Mesenchymal stem cell (in vitro differentiated cells and primary cell): Measurements from ENCODE around the gene SERINC2.
A peak's percentile ranks its signal among the peaks of the same experiment; 100 is the strongest.
"Not testable (repeated sequence)": the region's sequence is repeated elsewhere in the genome, so short reads cannot be mapped to it uniquely, and the experiment has no call there.

Source experiments
- DNase-seq: peaks from one replicate; pipeline ENCODE4 v3.0.0-alpha.2; 2013
- H2AFZ ChIP-seq: one replicate; pipeline ENCODE4 v1.6.1; 2013; ENCODE audit warnings: low read depth, mild to moderate bottlenecking, control low read depth, inconsistent platforms, low read length, moderate library complexity
- H2AK5ac ChIP-seq: 2 replicates; pipeline ENCODE4 v1.6.1; 2013; ENCODE audit warnings: low read length, moderate library complexity, mild to moderate bottlenecking, inconsistent platforms; ENCODE audit not compliant: severe bottlenecking
- H2BK120ac ChIP-seq: one replicate; pipeline ENCODE4 v1.6.1; 2013; ENCODE audit warnings: low read depth, mild to moderate bottlenecking, inconsistent platforms, low read length, moderate library complexity
- H2BK12ac ChIP-seq, 2 experiments: one replicate each; pipeline ENCODE4 v1.6.1; 2013; ENCODE audit warnings: inconsistent platforms in 2 of 2, low read length in 2 of 2, mild to moderate bottlenecking in 2 of 2, moderate library complexity in 2 of 2, control low read depth in 1 of 2
- H2BK15ac ChIP-seq: one replicate; pipeline ENCODE4 v1.6.1; 2013; ENCODE audit warnings: mild to moderate bottlenecking, low read depth, inconsistent platforms; ENCODE audit not compliant: poor library complexity, severe bottlenecking
- H2BK5ac ChIP-seq: 2 replicates; pipeline ENCODE4 v1.6.1; 2013; ENCODE audit warnings: low read depth, mild to moderate bottlenecking, low read length, control low read depth, inconsistent platforms; ENCODE audit not compliant: poor library complexity, severe bottlenecking
- H3K14ac ChIP-seq, 2 experiments: one replicate each; pipeline ENCODE4 v1.6.1; 2013; ENCODE audit warnings: inconsistent platforms in 2 of 2, low read length in 2 of 2, control low read depth in 1 of 2, mild to moderate bottlenecking in 1 of 2, moderate library complexity in 1 of 2
- H3K18ac ChIP-seq, 2 experiments: one replicate each; pipeline ENCODE4 v1.6.1; 2013; ENCODE audit warnings: inconsistent platforms in 2 of 2, low read length in 2 of 2, control low read depth in 1 of 2, low read depth in 1 of 2, mild to moderate bottlenecking in 1 of 2
- H3K23ac ChIP-seq, 2 experiments: one replicate each; pipeline ENCODE4 v1.6.1; 2013; ENCODE audit warnings: inconsistent platforms in 2 of 2, low read length in 2 of 2, mild to moderate bottlenecking in 2 of 2, moderate library complexity in 2 of 2, control low read depth in 1 of 2
- H3K27ac ChIP-seq: 2 replicates; pipeline ENCODE4 v1.5.1; 2013; ENCODE audit warnings: mild to moderate bottlenecking, moderate library complexity, low read length, control low read depth, inconsistent platforms; ENCODE audit not compliant: poor library complexity, severe bottlenecking
- H3K27me3 ChIP-seq, 2 experiments: 2 replicates each; pipeline versions ENCODE4 v1.6.1 to v1.7.0; 2013; ENCODE audit warnings: low read length in 2 of 2, mild to moderate bottlenecking in 2 of 2, moderate library complexity in 2 of 2, control low read depth in 1 of 2, inconsistent platforms in 1 of 2; ENCODE audit not compliant: control insufficient read depth in 1 of 2, insufficient read depth in 1 of 2
- H3K36me3 ChIP-seq, 2 experiments: 2 replicates each; pipeline versions ENCODE4 v1.6.1 to v1.7.0; 2013; ENCODE audit warnings: low read length in 2 of 2, control low read depth in 1 of 2, inconsistent platforms in 1 of 2, low read depth in 1 of 2, mild to moderate bottlenecking in 1 of 2; ENCODE audit not compliant: insufficient read depth in 2 of 2, control insufficient read depth in 1 of 2
- H3K4ac ChIP-seq, 2 experiments: one replicate each; pipeline ENCODE4 v1.6.1; 2013; ENCODE audit warnings: inconsistent platforms in 2 of 2, low read length in 2 of 2, mild to moderate bottlenecking in 2 of 2, moderate library complexity in 2 of 2, control low read depth in 1 of 2, low read depth in 1 of 2
- H3K4me1 ChIP-seq: 2 replicates; pipeline ENCODE4 v1.6.1; 2013; ENCODE audit warnings: low read depth, low read length, control low read depth; ENCODE audit not compliant: control insufficient read depth, insufficient read depth
- H3K4me2 ChIP-seq: 2 replicates; pipeline ENCODE4 v1.6.1; 2013; ENCODE audit warnings: low read length, mild to moderate bottlenecking, inconsistent platforms; ENCODE audit not compliant: poor library complexity, severe bottlenecking
- H3K4me3 ChIP-seq, 2 experiments: 2 replicates each; pipeline versions ENCODE4 v1.5.1 to v1.7.0; 2013; ENCODE audit warnings: low read length in 2 of 2, mild to moderate bottlenecking in 2 of 2, control low read depth in 1 of 2, low read depth in 1 of 2; ENCODE audit not compliant: insufficient read depth in 1 of 2
- H3K79me1 ChIP-seq: replicated peaks from 2 replicates; pipeline ENCODE4 v1.6.1; 2013; ENCODE audit warnings: mild to moderate bottlenecking, control low read depth, low read length, inconsistent platforms; ENCODE audit not compliant: poor library complexity, severe bottlenecking
- H3K9ac ChIP-seq: 2 replicates; pipeline ENCODE4 v1.7.0; 2013; ENCODE audit warnings: mild to moderate bottlenecking, low read length, moderate library complexity
- H3K9me3 ChIP-seq: 2 replicates; pipeline ENCODE4 v1.7.0; 2013; ENCODE audit warnings: mild to moderate bottlenecking, low read length; ENCODE audit not compliant: control insufficient read depth
- H4K8ac ChIP-seq: one replicate; pipeline ENCODE4 v1.6.1; 2013; ENCODE audit warnings: inconsistent platforms, mild to moderate bottlenecking, low read length, moderate library complexity
- H4K91ac ChIP-seq: one replicate; pipeline ENCODE4 v1.6.1; 2013; ENCODE audit warnings: mild to moderate bottlenecking, low read length, inconsistent platforms
- WGBS: methylation state at CpG from one replicate; pipeline ENCODE4 v1.1.7; 2013; ENCODE audit warnings: mixed read lengths; 5-methylcytosine and 5-hydroxymethylcytosine counted together

The SERINC2 gene

GRCh38 chr1:31428436-31429221, 15.6 kb downstream of the SERINC2 start:
- Histone ChIP-seq H3K4me2 (no peak overlapping the region), H4K8ac (no peak overlapping the region), H3K27ac (no peak overlapping the region), H3K4me1 (no peaks in the 10 kb centered on the region), H3K27me3 (no peaks in the 10 kb centered on the region), H2BK5ac (no peak overlapping the region), H3K9ac (no peak overlapping the region), H3K23ac (no peak overlapping the region), H3K4ac (no peak overlapping the region), H2BK15ac (no peak overlapping the region), H2AFZ (no peak overlapping the region), H3K4me3 (no peak overlapping the region), H2AK5ac (no peak overlapping the region), H3K79me1 (no peaks in the 10 kb centered on the region), H3K9me3 (no peaks in the 10 kb centered on the region), H4K91ac (no peak overlapping the region), H3K36me3 (peaks cover 25 to 28% of the 10 kb centered on the region in 2 experiments), H3K14ac (no peak overlapping the region), H3K18ac (no peak overlapping the region), H2BK12ac (no peak overlapping the region), H2BK120ac (no peak overlapping the region)
- DNase-seq: no peak
- 83% methylated on average over 12 of the region's 12 CpGs for WGBS

GRCh38 chr1:31429583-31429982, 16.6 kb downstream of the SERINC2 start:
- H3K14ac ChIP-seq: no peak overlapping the region
- no peak overlapping the region for H3K27ac ChIP-seq
- H2AK5ac ChIP-seq: no peak overlapping the region
- H2BK5ac ChIP-seq: no peak overlapping the region
- H3K9ac ChIP-seq: no peak overlapping the region
- H3K4me3 ChIP-seq: no peak overlapping the region
- no peak overlapping the region for H4K8ac ChIP-seq
- no peaks in the 10 kb centered on the region for H3K79me1 ChIP-seq
- H3K9me3 ChIP-seq: no peaks in the 10 kb centered on the region
- no peak overlapping the region for H2BK12ac ChIP-seq
- DNase-seq: no peak
- H3K4ac ChIP-seq: no peak overlapping the region
- H3K4me1 ChIP-seq: no peaks in the 10 kb centered on the region
- no peak overlapping the region for H4K91ac ChIP-seq
- H3K27me3 ChIP-seq: no peaks in the 10 kb centered on the region
- H3K18ac ChIP-seq: no peak overlapping the region
- H2BK15ac ChIP-seq: no peak overlapping the region
- peaks cover 28% of the 10 kb centered on the region in 2 experiments for H3K36me3 ChIP-seq
- H2BK120ac ChIP-seq: no peak overlapping the region
- no peak overlapping the region for H3K23ac ChIP-seq
- no peak overlapping the region for H3K4me2 ChIP-seq
- 93% methylated on average over 5 of the region's 6 CpGs for WGBS
- no peak overlapping the region for H2AFZ ChIP-seq

GRCh38 chr1:31431351-31432257, 18.6 kb downstream of the SERINC2 start:
- H2BK15ac ChIP-seq: not testable (repeated sequence)
- WGBS: 81% methylated on average over 3 of the region's 3 CpGs

More at GRCh38 chr1:31431351-31432257, 18.6 kb downstream of the SERINC2 start:
- H3K4ac ChIP-seq, H3K27ac ChIP-seq, H2AFZ ChIP-seq, H2BK5ac ChIP-seq, H3K4me1 ChIP-seq, H3K9ac ChIP-seq, H2BK12ac ChIP-seq, H3K27me3 ChIP-seq, DNase-seq, H3K4me3 ChIP-seq, H4K8ac ChIP-seq, H3K18ac ChIP-seq, H3K4me2 ChIP-seq, H2AK5ac ChIP-seq, H3K23ac ChIP-seq, H4K91ac ChIP-seq, H3K79me1 ChIP-seq, H2BK120ac ChIP-seq, H3K9me3 ChIP-seq: not testable (repeated sequence)
- H3K36me3 ChIP-seq: peaks cover 21% of the 10 kb centered on the region in 2 experiments
- peak overlapping the region in 1 of 2 experiments; percentile 18 for H3K14ac ChIP-seq
